Right hindlimb (tissue), 1 donor: ENCODE measurements around the gene SMIM35.

Experiments used
- DNase-seq: peaks from one replicate; pipeline ENCODE4 v3.0.0-alpha.2; 2018

The SMIM35 gene

GRCh38 chr11:118002010-118002540 is 84.7 kb downstream of the SMIM35 start:
- no peak for DNase-seq

- no peak for DNase-seq
These were observed 85.2 kb downstream of the SMIM35 start for GRCh38 chr11:118001494-118001971.

GRCh38 chr11:118000850-118001228 is 85.9 kb downstream of the SMIM35 start:
- no peak for DNase-seq

GRCh38 chr11:118000067-118000849 is 86.5 kb downstream of the SMIM35 start:
- no peak for DNase-seq

GRCh38 chr11:117999354-117999993 is 87.3 kb downstream of the SMIM35 start:
- no peak for DNase-seq

GRCh38 chr11:117998664-117999353 is 88.0 kb downstream of the SMIM35 start:
- DNase-seq = no peak

GRCh38 chr11:117997823-117998579 is 88.8 kb downstream of the SMIM35 start:
- DNase-seq = no peak

- no peak for DNase-seq
These were observed 89.4 kb downstream of the SMIM35 start for GRCh38 chr11:117997406-117997805.

- no peak for DNase-seq
These were observed 90.7 kb downstream of the SMIM35 start for GRCh38 chr11:117996058-117996457.

GRCh38 chr11:117995472-117995871 is 91.3 kb downstream of the SMIM35 start:
- no peak for DNase-seq

GRCh38 chr11:117993988-117994745 is 92.6 kb downstream of the SMIM35 start:
- DNase-seq = no peak

GRCh38 chr11:117992620-117993019 is 94.1 kb downstream of the SMIM35 start:
- DNase-seq = no peak

- no peak for DNase-seq
These were observed 94.6 kb downstream of the SMIM35 start for GRCh38 chr11:117992136-117992535.

- no peak for DNase-seq
These were observed 97.2 kb downstream of the SMIM35 start for GRCh38 chr11:117989351-117990102.

- no peak for DNase-seq
These were observed 99.7 kb downstream of the SMIM35 start for GRCh38 chr11:117986981-117987574.

GRCh38 chr11:117985953-117986887 is 100.5 kb downstream of the SMIM35 start, which contains the start of gene IL10RA:
Gene IL10RA, plus strand, starts transcription at chr11:117986394. Its CDS starts 74 bp downstream, at chr11:117986468.
- peak; percentile 81 for DNase-seq

- no peak for DNase-seq
These were observed 102.3 kb downstream of the SMIM35 start for GRCh38 chr11:117984476-117984875.

- no peak for DNase-seq
These were observed 103.6 kb downstream of the SMIM35 start for GRCh38 chr11:117983163-117983475.

GRCh38 chr11:117980720-117981119 is 106.0 kb downstream of the SMIM35 start:
- DNase-seq = no peak

- no peak for DNase-seq
These were observed 106.5 kb downstream of the SMIM35 start for GRCh38 chr11:117980280-117980679.
